Parathyroid adenoma (tissue), 2 donors: ENCODE data around the gene GSTM5.

Experiments
- H2AFZ ChIP-seq: fragments of 300-600 bp; sonication (generic); one replicate; pipeline ENCODE4 v1.7.0; 2017; ENCODE audit warnings: antibody characterized with exemption, mild to moderate bottlenecking
- H3K27ac ChIP-seq: fragments of 300-600 bp; sonication (generic); one replicate; pipeline ENCODE4 v1.7.0; 2017
- H3K27me3 ChIP-seq: fragments of 300-600 bp; sonication (generic); one replicate; pipeline ENCODE4 v1.7.0; 2017; ENCODE audit warnings: low read length; ENCODE audit not compliant: control insufficient read depth, insufficient read depth
- H3K36me3 ChIP-seq: fragments of 300-600 bp; sonication (generic); one replicate; pipeline ENCODE4 v1.7.0; 2017; ENCODE audit warnings: low read length; ENCODE audit not compliant: control insufficient read depth, insufficient read depth
- H3K4me1 ChIP-seq: fragments of 300-600 bp; sonication (generic); one replicate; pipeline ENCODE4 v1.7.0; 2017; ENCODE audit warnings: control low read depth
- H3K4me2 ChIP-seq: fragments of 300-600 bp; sonication (generic); one replicate; pipeline ENCODE4 v1.7.0; 2017; ENCODE audit warnings: low read length
- H3K4me3 ChIP-seq: fragments of 300-600 bp; sonication (generic); one replicate; pipeline ENCODE4 v1.7.0; 2017; ENCODE audit warnings: low read depth, low read length
- H3K79me2 ChIP-seq: fragments of 300-600 bp; sonication (generic); one replicate; pipeline ENCODE4 v1.7.0; 2017; ENCODE audit warnings: control low read depth
- H3K9ac ChIP-seq: fragments of 300-600 bp; sonication (generic); one replicate; pipeline ENCODE4 v1.7.0; 2017; ENCODE audit warnings: mild to moderate bottlenecking
- H3K9me3 ChIP-seq: fragments of 300-600 bp; sonication (generic); one replicate; pipeline ENCODE4 v1.7.0; 2017; ENCODE audit warnings: low read length; ENCODE audit not compliant: control insufficient read depth
- TF ChIP-seq, protein P1 (sequence below): fragments of 300-600 bp; sonication (generic); IDR thresholded peaks from one replicate; pipeline ENCODE4 v1.7.0; 2017; ENCODE audit warnings: antibody characterized with exemption, mild to moderate bottlenecking
- donor health status: primary hyperparathyroidism.

The GSTM5 gene

DNA sequence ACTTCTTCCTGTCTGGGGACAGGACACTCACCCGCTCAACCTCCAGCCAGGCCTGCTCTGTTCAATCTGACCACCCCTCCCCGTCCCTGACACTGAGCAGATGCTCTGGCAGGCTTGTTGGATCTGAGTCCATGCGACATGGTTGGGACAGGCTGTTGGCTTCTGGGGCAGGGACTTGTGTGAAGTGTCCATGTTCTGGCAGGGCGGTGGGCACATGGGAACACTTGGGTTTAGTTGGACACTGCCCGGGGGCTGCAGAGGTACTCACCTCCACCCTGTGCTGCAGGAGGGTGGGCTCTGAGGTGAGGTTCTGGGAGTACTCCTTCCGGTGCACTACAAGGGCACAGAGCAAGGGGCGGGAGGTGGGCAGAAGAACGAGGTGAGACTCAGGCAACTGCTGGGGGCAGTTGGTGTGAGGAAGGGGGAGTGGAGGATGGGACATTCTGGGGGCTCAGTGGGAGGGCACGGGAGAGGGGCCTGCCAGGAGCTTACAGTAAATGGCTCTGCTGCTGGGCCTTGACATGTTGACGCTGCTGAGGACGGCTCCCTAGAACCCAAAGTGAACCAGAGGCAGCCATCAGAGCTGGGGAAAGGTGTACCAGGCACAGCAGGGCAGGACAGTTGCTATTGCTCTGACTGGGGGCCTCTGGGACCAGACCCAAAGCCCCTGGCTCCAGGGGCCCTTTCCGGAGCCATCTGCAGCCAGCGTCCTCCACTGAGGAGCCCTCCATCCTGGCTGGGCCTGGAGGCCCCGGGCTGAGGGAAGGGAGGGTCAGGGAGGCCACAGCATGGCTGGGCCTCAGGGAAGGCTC is 49.4 kb downstream of the GSTM5 start:
- no peak overlapping the region for H2AFZ ChIP-seq
- H3K4me1 ChIP-seq = no peaks in the 10 kb centered on the region
- H3K9me3 ChIP-seq = no peaks in the 10 kb centered on the region
- H3K27ac ChIP-seq = no peak overlapping the region
- H3K79me2 ChIP-seq = no peaks in the 10 kb centered on the region
- H3K4me3 ChIP-seq = no peak overlapping the region
- no peaks in the 10 kb centered on the region for H3K27me3 ChIP-seq
- H3K4me2 ChIP-seq = no peak overlapping the region
- no peaks in the 10 kb centered on the region for H3K36me3 ChIP-seq
- no peak overlapping the region for H3K9ac ChIP-seq
- TF ChIP-seq, protein P1, sequence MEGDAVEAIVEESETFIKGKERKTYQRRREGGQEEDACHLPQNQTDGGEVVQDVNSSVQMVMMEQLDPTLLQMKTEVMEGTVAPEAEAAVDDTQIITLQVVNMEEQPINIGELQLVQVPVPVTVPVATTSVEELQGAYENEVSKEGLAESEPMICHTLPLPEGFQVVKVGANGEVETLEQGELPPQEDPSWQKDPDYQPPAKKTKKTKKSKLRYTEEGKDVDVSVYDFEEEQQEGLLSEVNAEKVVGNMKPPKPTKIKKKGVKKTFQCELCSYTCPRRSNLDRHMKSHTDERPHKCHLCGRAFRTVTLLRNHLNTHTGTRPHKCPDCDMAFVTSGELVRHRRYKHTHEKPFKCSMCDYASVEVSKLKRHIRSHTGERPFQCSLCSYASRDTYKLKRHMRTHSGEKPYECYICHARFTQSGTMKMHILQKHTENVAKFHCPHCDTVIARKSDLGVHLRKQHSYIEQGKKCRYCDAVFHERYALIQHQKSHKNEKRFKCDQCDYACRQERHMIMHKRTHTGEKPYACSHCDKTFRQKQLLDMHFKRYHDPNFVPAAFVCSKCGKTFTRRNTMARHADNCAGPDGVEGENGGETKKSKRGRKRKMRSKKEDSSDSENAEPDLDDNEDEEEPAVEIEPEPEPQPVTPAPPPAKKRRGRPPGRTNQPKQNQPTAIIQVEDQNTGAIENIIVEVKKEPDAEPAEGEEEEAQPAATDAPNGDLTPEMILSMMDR = no peak

DNA sequence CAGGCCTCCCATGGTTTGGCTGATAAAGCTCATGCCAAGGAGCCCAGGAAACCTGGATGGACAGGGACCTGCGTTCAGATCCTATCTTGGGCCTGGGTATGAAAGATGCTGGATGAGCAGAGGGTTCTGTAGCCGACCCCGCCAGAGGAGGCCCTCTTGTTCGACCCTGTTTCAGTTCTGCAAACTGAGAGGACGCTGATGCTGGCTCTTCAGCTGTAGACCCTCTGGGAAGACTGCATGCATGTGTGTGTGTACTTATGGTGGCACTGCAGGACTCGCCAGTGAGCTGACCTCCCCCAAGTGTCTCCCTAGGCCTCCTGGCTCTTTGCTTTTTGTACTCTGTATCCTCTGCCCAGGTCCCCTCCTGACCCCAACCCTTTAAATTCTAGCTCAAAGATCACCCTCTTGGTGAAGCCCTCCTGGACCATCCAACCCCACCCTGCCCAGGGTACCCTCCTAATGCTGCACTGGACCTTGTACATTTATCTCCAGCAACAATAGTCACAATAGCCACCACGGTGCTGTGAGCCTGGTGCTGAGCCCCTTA is 50.1 kb downstream of the GSTM5 start:
- no peak overlapping the region for H2AFZ ChIP-seq
- TF ChIP-seq, protein P1 = no peak
- H3K9ac ChIP-seq = no peak overlapping the region
- no peak overlapping the region for H3K4me3 ChIP-seq
- no peaks in the 10 kb centered on the region for H3K27me3 ChIP-seq
- no peaks in the 10 kb centered on the region for H3K36me3 ChIP-seq
- no peak overlapping the region for H3K27ac ChIP-seq
- H3K79me2 ChIP-seq = no peaks in the 10 kb centered on the region
- H3K4me2 ChIP-seq = no peak overlapping the region
- H3K4me1 ChIP-seq = no peaks in the 10 kb centered on the region
- no peaks in the 10 kb centered on the region for H3K9me3 ChIP-seq

DNA sequence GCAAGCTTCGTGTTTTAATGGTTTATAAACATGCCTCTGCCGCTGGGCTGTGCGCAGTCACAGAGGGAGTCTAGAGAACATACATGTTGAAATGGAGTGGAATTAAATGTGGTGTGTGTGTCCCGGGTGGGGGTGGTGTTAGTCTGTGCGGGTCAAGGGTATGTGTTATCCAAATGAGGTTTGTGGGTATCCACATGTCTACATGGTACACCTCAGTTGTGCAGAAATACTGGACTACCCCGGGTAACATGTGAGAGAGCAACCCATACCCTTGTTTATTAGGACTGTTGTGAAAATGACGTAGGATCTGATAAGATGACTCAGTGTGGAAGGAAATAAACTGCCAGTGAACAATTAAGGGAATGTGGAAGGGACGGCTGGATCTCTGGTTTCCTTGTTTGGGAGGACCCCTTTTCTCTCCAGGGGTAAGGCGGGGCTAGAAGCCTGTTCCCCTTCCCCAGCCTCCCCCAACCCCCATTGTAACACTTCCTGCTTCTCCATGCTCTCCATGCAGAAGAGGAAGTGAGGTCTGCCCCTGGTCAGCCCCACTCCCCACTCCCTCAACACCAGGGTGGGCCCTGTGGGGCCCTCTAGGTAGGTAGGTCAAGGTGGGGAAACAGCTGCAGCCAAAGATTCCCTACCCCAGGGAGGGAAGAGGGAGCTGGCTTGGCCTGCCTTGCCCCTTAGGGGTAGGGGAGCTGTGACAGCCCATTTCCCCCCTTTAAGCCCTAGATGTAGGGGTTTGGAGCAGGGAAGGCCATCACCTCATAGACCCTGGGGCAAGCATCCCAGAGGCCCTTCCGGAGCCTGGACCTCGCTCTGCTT is 51.0 kb downstream of the GSTM5 start:
- H3K9ac ChIP-seq = no peak overlapping the region
- H2AFZ ChIP-seq = no peak overlapping the region
- H3K4me3 ChIP-seq = no peak overlapping the region
- no peak overlapping the region for H3K27ac ChIP-seq
- TF ChIP-seq, protein P1 = no peak
- no peaks in the 10 kb centered on the region for H3K4me1 ChIP-seq
- no peaks in the 10 kb centered on the region for H3K79me2 ChIP-seq
- H3K9me3 ChIP-seq = no peaks in the 10 kb centered on the region
- H3K4me2 ChIP-seq = no peak overlapping the region
- H3K36me3 ChIP-seq = no peaks in the 10 kb centered on the region
- no peaks in the 10 kb centered on the region for H3K27me3 ChIP-seq

DNA sequence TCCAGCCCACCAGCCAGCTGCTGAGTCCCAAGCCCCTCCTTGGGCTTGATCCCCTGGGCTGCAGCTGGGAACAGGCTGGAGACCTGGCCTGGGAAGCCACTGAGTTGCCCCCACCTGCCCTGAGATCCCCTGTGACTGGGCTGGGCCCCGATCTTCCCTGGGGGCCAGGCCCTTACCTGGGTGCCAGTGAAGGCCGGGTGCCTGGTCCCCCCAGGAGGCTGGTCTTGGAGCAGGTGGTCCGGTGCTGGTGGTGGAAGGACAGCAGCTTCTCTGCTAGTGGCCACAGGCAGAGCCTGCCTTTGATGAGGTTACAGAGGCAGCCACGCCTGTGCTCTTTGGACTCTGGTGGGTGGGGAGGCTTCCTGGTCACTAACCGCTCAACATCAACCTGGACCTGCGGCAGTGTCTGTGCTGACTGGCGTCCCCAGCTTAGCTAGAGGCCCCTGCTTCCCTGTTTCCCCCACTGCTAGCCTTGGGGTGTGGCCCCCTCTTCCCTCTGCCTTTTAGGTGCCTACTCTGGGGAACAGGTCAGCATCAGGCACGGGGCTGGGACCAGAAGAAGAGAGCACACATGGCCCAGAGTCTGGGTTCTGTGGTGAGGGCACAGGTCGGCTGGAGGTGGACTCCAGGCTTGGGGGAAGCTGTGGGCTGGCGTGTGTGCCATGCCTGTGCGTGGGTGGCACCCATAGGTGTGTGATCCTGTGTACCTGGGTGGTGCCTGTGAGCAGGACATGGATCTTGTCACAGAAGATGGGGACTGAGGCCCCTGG is 51.8 kb downstream of the GSTM5 start, which contains the start of gene EPS8L3:
EPS8L3 (minus strand) TSS at position 278 of the 770 bp plus-strand sequence. CDS start 2,174 bp downstream, outside the sequence.
- H3K27ac ChIP-seq = no peak within 1 kb of the TSS
- no peak within 1 kb of the TSS for H2AFZ ChIP-seq
- H3K4me2 ChIP-seq = no peak within 1 kb of the TSS
- TF ChIP-seq, protein P1 = no peak
- H3K36me3 ChIP-seq = no peaks in the 10 kb centered on the region
- no peak within 1 kb of the TSS for H3K9ac ChIP-seq
- no peaks in the 10 kb centered on the region for H3K9me3 ChIP-seq
- H3K4me3 ChIP-seq = no peak within 1 kb of the TSS
- H3K27me3 ChIP-seq = no peaks in the 10 kb centered on the region
- H3K4me1 ChIP-seq = no peaks in the 10 kb centered on the region
- no peaks in the 10 kb centered on the region for H3K79me2 ChIP-seq
